Tibial nerve (tissue), 4 donors: ENCODE data around the gene HAGHL.

Experiments used
- EP300 ChIP-seq, 2 donors: sonication (generic); formaldehyde crosslinking; IDR thresholded peaks; one replicate each; pipeline ENCODE4 v1.6.1; 2017; ENCODE audit warnings: antibody characterized with exemption in 2 of 2, mild to moderate bottlenecking in 1 of 2
- POLR2A ChIP-seq, 2 donors: fragments of 450-650 bp; IDR thresholded peaks; one replicate each; pipeline ENCODE4 v1.6.1; 2017; ENCODE audit warnings: antibody characterized with exemption in 2 of 2, mild to moderate bottlenecking in 2 of 2, moderate library complexity in 2 of 2
- TF ChIP-seq, protein P1 (sequence below), 5 experiments: fragments of 200-600 bp in 3 of 5; fragments of 450-650 bp in 2 of 5; sonication (generic) in 3 of 5; IDR thresholded peaks; one replicate each; pipeline ENCODE4 v1.5.1; 2016 to 2019; ENCODE audit warnings: antibody characterized with exemption in 5 of 5, mild to moderate bottlenecking in 3 of 5, moderate library complexity in 2 of 5

DNA sequence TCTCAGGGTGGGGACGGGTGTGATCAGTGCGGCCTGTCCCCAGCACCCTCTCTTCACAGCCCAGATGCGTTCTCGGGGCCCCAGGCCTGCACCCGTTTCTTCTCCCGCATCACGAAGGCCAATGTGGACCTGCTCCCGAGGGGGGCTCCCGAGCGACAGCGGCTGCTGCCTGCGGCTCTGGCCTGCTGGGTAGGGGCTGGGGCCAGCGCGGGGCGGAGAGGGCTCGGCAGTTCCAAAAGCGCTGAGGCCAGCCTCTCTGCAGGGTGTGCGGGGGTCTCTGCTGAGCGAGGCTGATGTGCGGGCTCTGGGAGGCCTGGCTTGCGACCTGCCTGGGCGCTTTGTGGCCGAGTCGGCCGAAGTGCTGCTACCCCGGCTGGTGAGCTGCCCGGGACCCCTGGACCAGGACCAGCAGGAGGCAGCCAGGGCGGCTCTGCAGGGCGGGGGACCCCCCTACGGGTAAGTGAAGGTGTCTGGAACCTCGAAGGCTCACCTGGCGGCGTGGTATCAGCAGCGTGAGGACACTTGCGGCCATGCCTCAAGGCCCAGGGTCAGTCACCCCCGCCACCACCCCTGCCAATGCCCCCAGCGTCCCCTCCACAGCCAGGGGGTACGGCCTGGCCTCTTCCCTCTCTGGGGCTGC is 38.1 kb downstream of the HAGHL start:
- TF ChIP-seq, protein P1, sequence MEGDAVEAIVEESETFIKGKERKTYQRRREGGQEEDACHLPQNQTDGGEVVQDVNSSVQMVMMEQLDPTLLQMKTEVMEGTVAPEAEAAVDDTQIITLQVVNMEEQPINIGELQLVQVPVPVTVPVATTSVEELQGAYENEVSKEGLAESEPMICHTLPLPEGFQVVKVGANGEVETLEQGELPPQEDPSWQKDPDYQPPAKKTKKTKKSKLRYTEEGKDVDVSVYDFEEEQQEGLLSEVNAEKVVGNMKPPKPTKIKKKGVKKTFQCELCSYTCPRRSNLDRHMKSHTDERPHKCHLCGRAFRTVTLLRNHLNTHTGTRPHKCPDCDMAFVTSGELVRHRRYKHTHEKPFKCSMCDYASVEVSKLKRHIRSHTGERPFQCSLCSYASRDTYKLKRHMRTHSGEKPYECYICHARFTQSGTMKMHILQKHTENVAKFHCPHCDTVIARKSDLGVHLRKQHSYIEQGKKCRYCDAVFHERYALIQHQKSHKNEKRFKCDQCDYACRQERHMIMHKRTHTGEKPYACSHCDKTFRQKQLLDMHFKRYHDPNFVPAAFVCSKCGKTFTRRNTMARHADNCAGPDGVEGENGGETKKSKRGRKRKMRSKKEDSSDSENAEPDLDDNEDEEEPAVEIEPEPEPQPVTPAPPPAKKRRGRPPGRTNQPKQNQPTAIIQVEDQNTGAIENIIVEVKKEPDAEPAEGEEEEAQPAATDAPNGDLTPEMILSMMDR (IDR thresholded peaks at IDR 0.05) = no peak
- TF ChIP-seq POLR2A (IDR thresholded peaks at IDR 0.05) = no peak
- TF ChIP-seq EP300 (IDR thresholded peaks at IDR 0.05) = no peak
